Thoracic aorta (tissue), 2 donors: ENCODE data around the gene SWSAP1. TPM values are rescaled to one million over a fixed set of nuclear protein-coding genes. Genes with fewer than 3 reads are reported as not detected.

ENCODE experiments used
- ATAC-seq: fragments of 150-250 bp; one replicate; pipeline ENCODE4 v1.8.0; 2017; ENCODE audit warnings: low read depth; ENCODE audit not compliant: insufficient number of reproducible peaks, low FRiP score
- DNase-seq: peaks from one replicate; pipeline ENCODE4 v3.0.0-alpha.2; 2020; ENCODE audit warnings: low spot score
- H3K27ac ChIP-seq, 2 donors: fragments of 200-600 bp; sonication (generic); 1 replicate in 1 of 2; 2 replicates in 1 of 2; pipeline ENCODE4 v1.5.1; 2016; ENCODE audit warnings: mild to moderate bottlenecking in 2 of 2, moderate library complexity in 2 of 2
- H3K27me3 ChIP-seq: fragments of 200-600 bp; sonication (generic); replicated peaks from 2 replicates; pipeline ENCODE4 v1.6.0; 2016; ENCODE audit warnings: mild to moderate bottlenecking; ENCODE audit not compliant: insufficient read depth
- H3K36me3 ChIP-seq: fragments of 200-600 bp; sonication (generic); one replicate; pipeline ENCODE4 v1.5.1; 2016
- H3K4me1 ChIP-seq, 2 donors: fragments of 200-600 bp; sonication (generic); 1 replicate in 1 of 2; 2 replicates in 1 of 2; pipeline versions ENCODE4 v1.5.1 to v1.6.0; 2016; ENCODE audit warnings: low read depth in 2 of 2, mild to moderate bottlenecking in 1 of 2; ENCODE audit not compliant: control insufficient read depth in 1 of 2
- H3K4me3 ChIP-seq: fragments of 200-600 bp; sonication (generic); 2 replicates; pipeline ENCODE4 v1.5.1; 2016; ENCODE audit warnings: mild to moderate bottlenecking
- H3K9me3 ChIP-seq: fragments of 200-600 bp; sonication (generic); 2 replicates; pipeline ENCODE4 v1.5.1; 2016
- total RNA-seq, 2 donors: library from RNA; depleted of rRNA; stranded (reverse); fragments of >200 nt; gene quantifications; one replicate each; pipeline versions ENCODE4 v1.1.0 to v1.2.3, GENCODE V29; 2016
- TF ChIP-seq, protein P1 (sequence below): fragments of 200-600 bp; sonication (generic); IDR thresholded peaks from one replicate; pipeline ENCODE4 v1.5.1; 2019; ENCODE audit warnings: antibody characterized with exemption

SWSAP1 gene
- total RNA-seq, 2 donors from 2014 or later, result 1.2 to 1.5 TPM

DNA sequence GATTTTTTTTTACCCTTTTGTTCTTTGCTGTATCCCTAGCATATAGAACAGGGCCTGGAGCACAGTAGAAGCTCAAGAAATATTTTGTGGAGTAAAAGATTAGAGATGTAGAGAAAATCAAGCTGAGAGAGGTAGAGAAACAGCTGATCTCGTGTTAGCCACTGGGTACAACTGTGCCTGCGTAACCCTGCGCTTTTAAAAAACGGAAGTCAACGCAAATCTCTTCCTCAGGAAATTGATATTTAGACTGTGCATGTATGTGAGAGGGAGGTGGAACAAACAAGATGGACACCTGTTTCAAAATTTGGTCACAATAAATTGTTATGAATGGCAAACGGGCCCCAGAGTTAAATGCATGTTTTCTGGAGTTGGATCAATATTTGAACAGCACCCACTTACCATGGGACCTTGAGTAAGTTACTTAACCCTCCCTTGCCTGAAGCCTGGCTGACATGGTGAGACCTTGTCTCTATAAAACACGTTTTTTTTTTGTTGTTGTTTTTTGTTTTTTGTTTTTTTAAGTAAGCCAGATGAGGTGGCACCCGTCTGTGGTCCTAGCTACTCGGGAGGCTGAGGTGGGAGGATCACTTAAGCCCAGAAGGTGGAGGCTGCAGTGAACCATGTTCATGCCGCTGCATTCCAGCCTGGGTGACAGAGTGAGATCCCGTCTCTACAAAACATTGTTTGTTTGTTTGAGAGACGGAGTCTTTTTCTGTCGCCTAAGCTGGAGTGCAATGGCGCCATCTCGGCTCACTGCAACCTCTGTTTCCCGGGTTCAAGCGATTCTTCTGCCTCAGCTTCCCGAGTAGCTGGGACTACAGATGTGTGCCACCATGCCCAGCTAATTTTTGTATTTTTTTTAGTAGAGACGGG lies 12.9 kb downstream of the SWSAP1 start:
- ATAC-seq, result no peak
- H3K36me3 ChIP-seq, result no peaks in the 10 kb centered on the region
- H3K27ac ChIP-seq, result no peak overlapping the region
- no peaks in the 10 kb centered on the region for H3K27me3 ChIP-seq
- no peak overlapping the region for H3K4me3 ChIP-seq
- TF ChIP-seq, protein P1, sequence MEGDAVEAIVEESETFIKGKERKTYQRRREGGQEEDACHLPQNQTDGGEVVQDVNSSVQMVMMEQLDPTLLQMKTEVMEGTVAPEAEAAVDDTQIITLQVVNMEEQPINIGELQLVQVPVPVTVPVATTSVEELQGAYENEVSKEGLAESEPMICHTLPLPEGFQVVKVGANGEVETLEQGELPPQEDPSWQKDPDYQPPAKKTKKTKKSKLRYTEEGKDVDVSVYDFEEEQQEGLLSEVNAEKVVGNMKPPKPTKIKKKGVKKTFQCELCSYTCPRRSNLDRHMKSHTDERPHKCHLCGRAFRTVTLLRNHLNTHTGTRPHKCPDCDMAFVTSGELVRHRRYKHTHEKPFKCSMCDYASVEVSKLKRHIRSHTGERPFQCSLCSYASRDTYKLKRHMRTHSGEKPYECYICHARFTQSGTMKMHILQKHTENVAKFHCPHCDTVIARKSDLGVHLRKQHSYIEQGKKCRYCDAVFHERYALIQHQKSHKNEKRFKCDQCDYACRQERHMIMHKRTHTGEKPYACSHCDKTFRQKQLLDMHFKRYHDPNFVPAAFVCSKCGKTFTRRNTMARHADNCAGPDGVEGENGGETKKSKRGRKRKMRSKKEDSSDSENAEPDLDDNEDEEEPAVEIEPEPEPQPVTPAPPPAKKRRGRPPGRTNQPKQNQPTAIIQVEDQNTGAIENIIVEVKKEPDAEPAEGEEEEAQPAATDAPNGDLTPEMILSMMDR, result no peak
- DNase-seq, result no peak
- H3K4me1 ChIP-seq, result peaks cover 8 to 19% of the 10 kb centered on the region in 2 donors
- H3K9me3 ChIP-seq, result peaks cover 6% of the 10 kb centered on the region

DNA sequence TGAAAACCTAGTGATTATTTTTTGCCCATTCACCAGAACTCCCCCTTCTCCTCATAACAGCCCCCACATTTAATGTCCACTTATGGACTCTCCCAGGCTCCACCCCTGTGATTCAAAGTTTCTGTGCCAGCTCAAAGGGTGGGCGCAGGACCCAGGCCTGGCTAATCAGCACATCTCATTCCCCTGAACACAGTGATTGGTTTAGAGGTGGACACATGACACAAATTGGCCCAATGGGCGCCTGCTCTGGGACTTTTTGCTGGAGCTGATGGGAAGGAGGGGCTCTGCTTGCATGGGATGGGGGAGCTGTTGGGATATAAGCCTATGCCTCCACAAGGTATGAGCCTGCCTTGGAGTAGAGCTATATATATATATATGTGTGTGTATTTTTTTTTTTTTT lies 15.9 kb downstream of the SWSAP1 start:
- DNase-seq (no peak), ATAC-seq (no peak)
- Histone ChIP-seq H3K4me3 (no peak overlapping the region), H3K27ac (no peak overlapping the region), H3K4me1 (no peaks in the 10 kb centered on the region), H3K9me3 (peaks cover 6% of the 10 kb centered on the region), H3K36me3 (no peaks in the 10 kb centered on the region), H3K27me3 (no peaks in the 10 kb centered on the region)
- TF ChIP-seq, protein P1, result no peak

DNA sequence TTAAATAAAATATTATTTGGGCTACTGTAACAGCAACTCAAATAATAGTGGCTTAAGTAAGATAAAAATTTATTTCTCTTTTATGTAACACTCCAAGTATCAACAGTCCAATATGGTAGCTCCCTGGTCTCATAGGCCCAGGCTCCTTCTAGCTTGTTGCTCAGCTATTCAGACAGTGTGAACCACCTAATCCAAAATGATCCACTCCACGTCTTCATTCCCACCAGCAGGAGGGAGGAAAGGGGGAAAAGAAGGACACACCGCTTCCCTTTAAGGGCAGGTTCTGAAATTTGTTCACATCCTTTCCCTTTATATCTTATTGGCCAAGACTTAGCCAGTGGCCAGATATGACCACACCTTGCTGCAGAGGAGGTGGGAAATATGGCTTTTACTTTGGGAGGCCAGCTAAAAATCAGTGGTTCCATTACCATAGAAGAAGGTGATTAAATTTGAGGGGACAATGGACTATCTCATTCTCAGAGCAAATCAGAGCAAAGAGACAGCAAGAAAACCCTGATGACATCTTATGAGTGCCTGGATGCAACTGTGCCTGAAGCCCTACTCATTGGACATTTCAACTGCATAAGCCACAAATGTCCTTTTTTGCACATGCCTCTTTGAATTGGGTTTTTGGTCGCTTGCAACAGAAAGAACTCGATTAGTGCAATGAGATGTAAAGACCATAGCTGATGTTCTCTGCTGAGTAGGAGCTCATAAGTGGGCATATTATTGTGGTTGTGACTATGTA lies 16.6 kb downstream of the SWSAP1 start:
- ATAC-seq (no peak), DNase-seq (no peak)
- Histone ChIP-seq H3K36me3 (no peaks in the 10 kb centered on the region), H3K27me3 (no peaks in the 10 kb centered on the region), H3K4me3 (no peak overlapping the region), H3K27ac (no peak overlapping the region), H3K4me1 (no peaks in the 10 kb centered on the region), H3K9me3 (peaks cover 6% of the 10 kb centered on the region)
- TF ChIP-seq, protein P1, result no peak

DNA sequence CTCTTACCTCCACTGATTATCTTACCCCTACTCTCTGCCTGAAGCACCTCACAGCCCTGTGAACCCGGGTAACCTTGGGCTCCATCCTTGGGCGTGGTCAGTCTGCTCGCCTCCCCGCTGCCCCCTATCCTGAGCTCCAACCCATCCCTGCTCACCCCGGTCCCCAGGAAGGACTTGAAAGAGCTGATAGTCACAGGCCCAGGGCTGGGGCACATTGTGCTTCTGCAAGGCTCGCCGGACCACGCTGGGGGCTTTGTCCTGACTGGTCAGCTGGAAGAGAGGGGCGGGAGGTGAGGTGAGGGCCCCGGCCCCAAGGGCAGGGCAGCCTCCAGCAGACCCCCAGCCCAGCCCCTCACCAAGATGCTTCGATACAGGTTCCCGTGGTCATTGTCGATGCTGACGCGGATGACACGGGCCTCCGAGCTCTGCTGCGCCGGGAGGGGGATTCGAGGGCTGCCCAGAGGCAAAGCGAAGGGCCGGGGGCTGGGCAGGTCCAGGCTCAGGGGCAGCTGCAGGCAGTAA lies 22.7 kb downstream of the SWSAP1 start:
- Histone ChIP-seq H3K9me3 (no peaks in the 10 kb centered on the region), H3K36me3 (no peaks in the 10 kb centered on the region), H3K4me1 (no peaks in the 10 kb centered on the region), H3K4me3 (no peak overlapping the region), H3K27me3 (no peaks in the 10 kb centered on the region), H3K27ac (no peak overlapping the region)
- ATAC-seq, result no peak
- DNase-seq, result no peak
- TF ChIP-seq, protein P1, result no peak

DNA sequence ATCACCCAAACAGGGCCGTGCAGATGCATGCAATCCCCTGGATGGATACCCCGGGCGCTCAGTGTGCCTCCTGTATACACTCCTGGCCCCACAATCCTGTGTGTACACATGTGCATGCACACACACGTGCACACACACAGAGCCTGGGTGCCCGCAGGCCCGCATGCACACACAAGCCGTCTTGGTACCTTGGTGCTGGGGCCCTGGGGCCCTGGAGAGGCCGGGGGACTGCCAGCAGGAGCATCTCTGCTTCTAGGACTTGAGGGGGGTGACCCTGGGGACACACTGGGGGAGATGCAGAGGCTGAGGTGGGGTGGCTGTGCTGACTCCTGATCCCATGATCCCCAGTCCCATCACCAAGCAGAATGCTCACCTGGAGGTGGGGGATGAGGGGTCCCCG lies 25.2 kb downstream of the SWSAP1 start:
- H3K9me3 ChIP-seq, result no peaks in the 10 kb centered on the region
- no peaks in the 10 kb centered on the region for H3K4me1 ChIP-seq
- no peak for DNase-seq
- no peak overlapping the region for H3K4me3 ChIP-seq
- H3K27me3 ChIP-seq, result no peaks in the 10 kb centered on the region
- TF ChIP-seq, protein P1, result no peak
- ATAC-seq, result no peak
- no peak overlapping the region for H3K27ac ChIP-seq
- no peaks in the 10 kb centered on the region for H3K36me3 ChIP-seq
